Thoracic aorta (tissue), 2 donors: ENCODE measurements around the gene TBC1D9B. TPM values are rescaled to one million over a fixed set of nuclear protein-coding genes. Genes with fewer than 3 reads are reported as not detected.
"Not testable (repeated sequence)": the region's sequence is repeated elsewhere in the genome, so short reads cannot be mapped to it uniquely, and the experiment has no call there.

ENCODE experiments used
- ATAC-seq: fragments of 150-250 bp; one replicate; pipeline ENCODE4 v1.8.0; 2017; ENCODE audit warnings: low read depth; ENCODE audit not compliant: insufficient number of reproducible peaks, low FRiP score
- DNase-seq: peaks from one replicate; pipeline ENCODE4 v3.0.0-alpha.2; 2020; ENCODE audit warnings: low spot score
- H3K27ac ChIP-seq, 2 donors: fragments of 200-600 bp; sonication (generic); 1 replicate in 1 of 2; 2 replicates in 1 of 2; pipeline ENCODE4 v1.5.1; 2016; ENCODE audit warnings: mild to moderate bottlenecking in 2 of 2, moderate library complexity in 2 of 2
- H3K27me3 ChIP-seq: fragments of 200-600 bp; sonication (generic); replicated peaks from 2 replicates; pipeline ENCODE4 v1.6.0; 2016; ENCODE audit warnings: mild to moderate bottlenecking; ENCODE audit not compliant: insufficient read depth
- H3K36me3 ChIP-seq: fragments of 200-600 bp; sonication (generic); one replicate; pipeline ENCODE4 v1.5.1; 2016
- H3K4me1 ChIP-seq, 2 donors: fragments of 200-600 bp; sonication (generic); 1 replicate in 1 of 2; 2 replicates in 1 of 2; pipeline versions ENCODE4 v1.5.1 to v1.6.0; 2016; ENCODE audit warnings: low read depth in 2 of 2, mild to moderate bottlenecking in 1 of 2; ENCODE audit not compliant: control insufficient read depth in 1 of 2
- H3K4me3 ChIP-seq: fragments of 200-600 bp; sonication (generic); 2 replicates; pipeline ENCODE4 v1.5.1; 2016; ENCODE audit warnings: mild to moderate bottlenecking
- H3K9me3 ChIP-seq: fragments of 200-600 bp; sonication (generic); 2 replicates; pipeline ENCODE4 v1.5.1; 2016
- total RNA-seq, 2 donors: library from RNA; depleted of rRNA; stranded (reverse); fragments of >200 nt; gene quantifications; one replicate each; pipeline versions ENCODE4 v1.1.0 to v1.2.3, GENCODE V29; 2016
- TF ChIP-seq, protein P1 (sequence below): fragments of 200-600 bp; sonication (generic); IDR thresholded peaks from one replicate; pipeline ENCODE4 v1.5.1; 2019; ENCODE audit warnings: antibody characterized with exemption

TBC1D9B gene
- total RNA-seq, 2 donors from 2014 or later: 91.9 to 104 TPM

DNA sequence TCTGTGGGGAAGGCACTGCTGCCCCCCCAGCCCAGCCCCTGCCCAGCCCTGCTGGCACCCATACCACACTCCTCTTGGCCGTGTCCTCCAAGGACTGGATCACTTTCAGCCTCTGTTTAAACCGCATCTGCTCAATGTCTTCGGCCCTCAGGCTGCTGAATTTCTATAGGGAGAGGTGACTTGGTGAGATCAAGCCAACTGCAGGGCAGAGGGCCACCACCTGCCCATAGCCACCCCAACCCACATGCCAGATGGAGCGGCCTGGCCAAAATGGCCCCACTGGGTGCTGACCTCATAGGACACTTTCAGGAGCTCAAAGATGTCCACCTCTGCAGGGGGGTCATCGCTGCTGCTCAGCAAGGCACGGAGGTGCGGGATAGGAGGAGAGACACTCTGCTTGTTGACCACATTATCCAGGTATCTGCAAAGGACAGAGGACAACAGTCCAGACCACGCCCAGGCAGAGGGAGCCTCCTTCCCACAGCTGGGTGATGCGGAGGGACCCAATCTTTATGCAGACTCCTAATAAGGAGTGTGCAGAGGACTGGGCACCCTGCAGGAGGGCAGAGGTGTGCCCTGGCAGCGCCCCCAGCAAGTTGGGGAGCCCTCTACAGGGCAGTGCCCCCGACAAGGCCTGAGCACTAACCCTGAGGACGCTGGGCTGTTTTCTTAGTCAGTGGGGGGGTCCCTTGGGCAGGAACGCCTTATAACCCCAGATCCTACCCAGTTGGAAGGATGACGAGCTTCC, 34.7 kb downstream of the TBC1D9B start:
- no peaks in the 10 kb centered on the region for H3K4me1 ChIP-seq
- no peaks in the 10 kb centered on the region for H3K9me3 ChIP-seq
- TF ChIP-seq, protein P1, sequence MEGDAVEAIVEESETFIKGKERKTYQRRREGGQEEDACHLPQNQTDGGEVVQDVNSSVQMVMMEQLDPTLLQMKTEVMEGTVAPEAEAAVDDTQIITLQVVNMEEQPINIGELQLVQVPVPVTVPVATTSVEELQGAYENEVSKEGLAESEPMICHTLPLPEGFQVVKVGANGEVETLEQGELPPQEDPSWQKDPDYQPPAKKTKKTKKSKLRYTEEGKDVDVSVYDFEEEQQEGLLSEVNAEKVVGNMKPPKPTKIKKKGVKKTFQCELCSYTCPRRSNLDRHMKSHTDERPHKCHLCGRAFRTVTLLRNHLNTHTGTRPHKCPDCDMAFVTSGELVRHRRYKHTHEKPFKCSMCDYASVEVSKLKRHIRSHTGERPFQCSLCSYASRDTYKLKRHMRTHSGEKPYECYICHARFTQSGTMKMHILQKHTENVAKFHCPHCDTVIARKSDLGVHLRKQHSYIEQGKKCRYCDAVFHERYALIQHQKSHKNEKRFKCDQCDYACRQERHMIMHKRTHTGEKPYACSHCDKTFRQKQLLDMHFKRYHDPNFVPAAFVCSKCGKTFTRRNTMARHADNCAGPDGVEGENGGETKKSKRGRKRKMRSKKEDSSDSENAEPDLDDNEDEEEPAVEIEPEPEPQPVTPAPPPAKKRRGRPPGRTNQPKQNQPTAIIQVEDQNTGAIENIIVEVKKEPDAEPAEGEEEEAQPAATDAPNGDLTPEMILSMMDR: no peak
- H3K4me3 ChIP-seq: no peak overlapping the region
- no peak overlapping the region for H3K27ac ChIP-seq
- H3K36me3 ChIP-seq: peaks cover 63% of the 10 kb centered on the region
- ATAC-seq (no peak), DNase-seq (no peak)
- H3K27me3 ChIP-seq: no peaks in the 10 kb centered on the region

DNA sequence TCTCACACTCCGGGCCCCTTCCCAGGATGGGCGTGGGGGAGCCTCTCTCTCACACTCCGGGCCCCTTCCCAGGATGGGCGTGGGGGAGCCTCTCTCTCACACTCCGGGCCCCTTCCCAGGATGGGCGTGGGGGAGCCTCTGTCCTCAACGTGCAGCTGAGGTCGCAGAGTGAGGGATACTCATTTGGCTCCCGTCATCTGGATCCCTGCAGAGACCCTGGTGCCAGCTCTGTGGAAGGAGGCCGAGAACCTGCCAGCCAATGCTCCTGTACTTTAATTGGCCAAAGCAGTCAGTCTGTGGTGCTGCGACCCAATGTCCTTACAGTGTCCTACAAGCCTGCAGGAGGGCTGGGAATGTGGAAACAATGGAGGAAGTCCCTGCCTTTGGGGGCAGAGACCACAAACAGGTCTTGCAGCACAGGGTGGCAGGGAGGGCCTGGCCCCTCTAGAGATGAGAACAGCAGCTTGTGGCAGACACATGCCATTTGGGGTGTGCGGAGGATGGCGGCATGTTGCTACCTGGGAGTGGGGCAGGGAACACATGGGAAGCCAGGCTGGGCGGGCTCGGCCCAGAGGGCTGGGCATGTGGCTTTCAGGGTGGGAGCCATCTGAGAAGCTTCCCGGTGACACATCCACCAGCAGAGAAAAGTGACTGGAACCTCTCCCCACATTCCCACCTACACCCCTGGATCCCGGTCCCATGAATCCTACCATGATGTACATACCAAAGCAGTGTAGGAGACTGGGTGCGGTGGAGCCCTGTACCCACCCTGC, 35.5 kb downstream of the TBC1D9B start:
- Histone ChIP-seq H3K4me1 (no peaks in the 10 kb centered on the region), H3K36me3 (peaks cover 68% of the 10 kb centered on the region), H3K4me3 (no peak overlapping the region), H3K27me3 (no peaks in the 10 kb centered on the region), H3K9me3 (no peaks in the 10 kb centered on the region), H3K27ac (no peak overlapping the region)
- DNase-seq (no peak), ATAC-seq (no peak)
- TF ChIP-seq, protein P1: no peak

DNA sequence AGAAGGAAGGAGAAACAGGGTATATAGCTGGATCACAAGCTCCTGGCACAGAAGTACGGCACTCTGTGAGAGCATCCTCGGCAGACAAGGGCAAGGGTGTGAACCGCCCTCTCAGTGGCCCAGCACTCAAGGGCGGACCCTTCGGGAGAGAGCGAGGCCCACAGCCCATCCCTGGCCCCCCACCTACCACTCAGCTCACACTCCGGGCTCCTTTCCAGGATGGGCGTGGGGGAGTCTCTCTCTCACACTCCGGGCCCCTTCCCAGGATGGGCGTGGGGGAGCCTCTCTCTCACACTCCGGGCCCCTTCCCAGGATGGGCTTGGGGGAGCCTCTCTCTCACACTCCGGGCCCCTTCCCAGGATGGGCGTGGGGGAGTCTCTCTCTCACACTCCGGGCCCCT, 36.2 kb downstream of the TBC1D9B start:
- H3K36me3 ChIP-seq: peaks cover 74% of the 10 kb centered on the region

DNA sequence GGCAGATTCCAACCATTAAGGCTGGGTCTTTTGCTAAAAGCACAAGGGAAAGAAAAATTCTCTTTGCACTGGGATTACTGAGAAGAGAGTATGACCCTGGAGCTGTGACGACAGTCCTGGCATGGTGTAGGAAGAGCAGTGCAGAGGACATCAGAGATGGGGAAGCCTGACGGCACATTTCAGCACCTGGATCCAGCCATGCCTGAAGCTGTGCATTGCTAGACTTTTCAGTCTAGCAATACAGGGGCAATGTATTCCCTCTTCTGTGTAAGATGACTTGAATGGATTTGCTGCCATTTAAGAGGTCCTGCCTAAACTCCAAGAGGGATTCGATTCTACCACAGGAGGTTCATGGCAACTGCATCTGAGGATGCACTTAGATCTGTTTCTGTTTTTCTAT, 36.7 kb downstream of the TBC1D9B start:
- DNase-seq (no peak), ATAC-seq (no peak)
- Histone ChIP-seq H3K27me3 (no peaks in the 10 kb centered on the region), H3K36me3 (peaks cover 74% of the 10 kb centered on the region), H3K27ac (no peak overlapping the region), H3K4me1 (no peaks in the 10 kb centered on the region), H3K4me3 (no peak overlapping the region), H3K9me3 (no peaks in the 10 kb centered on the region)
- TF ChIP-seq, protein P1: no peak

More for the DNA sequence above, 36.2 kb downstream of the TBC1D9B start:
- H3K27me3 ChIP-seq, ATAC-seq, H3K4me1 ChIP-seq, H3K27ac ChIP-seq, DNase-seq, H3K9me3 ChIP-seq, H3K4me3 ChIP-seq: not testable (repeated sequence)

DNA sequence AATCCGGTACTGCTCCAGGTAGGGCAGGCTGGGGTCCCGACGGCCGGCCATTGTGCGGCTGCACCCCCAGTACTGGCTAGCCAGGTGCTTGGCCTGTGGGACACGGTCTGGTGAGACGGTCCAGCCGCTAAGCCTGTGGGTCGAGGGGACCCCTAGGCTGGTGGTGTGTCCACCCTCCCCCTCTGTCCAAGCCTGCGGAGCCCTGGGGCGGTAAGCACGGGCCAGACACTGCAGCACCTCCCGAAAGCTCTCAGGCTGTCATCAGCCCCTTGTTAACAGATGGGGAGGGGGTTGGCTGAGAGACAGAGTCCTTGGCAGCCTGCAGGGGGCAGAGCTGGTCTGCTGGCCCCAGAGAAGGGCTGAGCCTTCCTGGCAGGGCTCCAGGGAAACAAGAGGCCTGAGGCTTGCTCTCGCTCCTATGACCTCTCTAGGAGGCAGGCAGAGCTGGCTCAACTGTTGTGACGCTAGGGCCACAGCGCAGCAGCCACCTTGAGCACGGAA, 37.2 kb downstream of the TBC1D9B start:
- H3K4me3 ChIP-seq: no peak overlapping the region
- peaks cover 70% of the 10 kb centered on the region for H3K36me3 ChIP-seq
- no peaks in the 10 kb centered on the region for H3K9me3 ChIP-seq
- ATAC-seq (no peak), DNase-seq (no peak)
- no peaks in the 10 kb centered on the region for H3K27me3 ChIP-seq
- H3K27ac ChIP-seq: no peak overlapping the region
- TF ChIP-seq, protein P1: peak; percentile 10
- H3K4me1 ChIP-seq: no peaks in the 10 kb centered on the region
